A549 (cell line): ENCODE data around the gene OGA. TPM values are rescaled to one million over a fixed set of nuclear protein-coding genes. Genes with fewer than 3 reads are reported as not detected.

Experiments
- ATAC-seq, 2 experiments: fragments of 200-7000 bp in 1 of 2; fragments of >200 bp in 1 of 2; cut with Nextera tagmentation in 1 of 2; cut with Tn5 transposase in 1 of 2; 3 replicates each; pipeline versions ENCODE4 v1.8.0 to v1.9.1; 2018 to 2020; ENCODE audit warnings: mild to moderate bottlenecking in 1 of 2, moderate library complexity in 1 of 2
- CTCF ChIA-PET: fragments of 300-600 bp; sonication (Branson Sonifier 250); formaldehyde crosslinking; extraction: SDS; loops from one replicate; lab custom pipeline; 2021; ENCODE audit warnings: antibody characterized with exemption, inconsistent platforms; lab: Yijun Ruan, JAX
- POLR2A ChIA-PET: fragments of 350-600 bp; formaldehyde crosslinking; extraction: SDS; loops from one replicate; lab custom pipeline; 2021; ENCODE audit warnings: antibody characterized with exemption, inconsistent platforms; lab: Yijun Ruan, JAX
- DNase-seq, 2 experiments: peaks; one replicate each; pipeline versions ENCODE4 v3.0.0 to v3.0.0-alpha.2; 2011 to 2016; ENCODE audit warnings: low read depth in 1 of 2, low spot score in 1 of 2
- FAIRE-seq: peaks from 2 replicates; lab custom pipeline; 2011; peaks lifted over from hg19 to GRCh38; lab: Jason Lieb, UNC
- H3K27ac ChIP-seq, 2 experiments: fragments of >200 bp; sonication (Bioruptor Twin); formaldehyde crosslinking; 3 replicates each; pipeline ENCODE4 v1.5.1; 2016 to 2017
- H3K4me1 ChIP-seq: fragments of >200 bp; sonication (Bioruptor Twin); formaldehyde crosslinking; 3 replicates; pipeline ENCODE4 v1.6.1; 2016
- H3K4me2 ChIP-seq: fragments of >200 bp; sonication (Bioruptor Twin); formaldehyde crosslinking; 3 replicates; pipeline ENCODE4 v1.6.1; 2016
- H3K4me3 ChIP-seq: fragments of >200 bp; sonication (Bioruptor Twin); formaldehyde crosslinking; 3 replicates; pipeline ENCODE4 v1.5.1; 2016
- H3K9me3 ChIP-seq: fragments of >200 bp; sonication (Bioruptor Twin); formaldehyde crosslinking; 3 replicates; pipeline ENCODE4 v1.6.1; 2016
- BHLHE40 ChIP-seq: IDR thresholded peaks from 2 replicates; pipeline ENCODE4 v1.6.1; 2012; ENCODE audit warnings: low read depth, low read length, inconsistent platforms
- CEBPB ChIP-seq, 2 experiments: fragments of >200 bp in 1 of 2; sonication (Bioruptor Twin) in 1 of 2; formaldehyde crosslinking in 1 of 2; IDR thresholded peaks; 2 replicates each; pipeline ENCODE4 v1.6.1; 2012 to 2016
- CHD2 ChIP-seq: fragments of 150-350 bp; IDR thresholded peaks from 2 replicates; pipeline ENCODE4 v1.6.1; 2014; ENCODE audit warnings: low read length; ENCODE audit not compliant: partially characterized antibody
- CHD4 ChIP-seq: fragments of 200-600 bp; sonication (generic); IDR thresholded peaks from 2 replicates; pipeline ENCODE4 v1.6.1; 2016; ENCODE audit warnings: antibody characterized with exemption, mild to moderate bottlenecking, borderline replicate concordance
- EHMT2 ChIP-seq: fragments of 200-600 bp; sonication (generic); IDR thresholded peaks from 2 replicates; pipeline ENCODE4 v1.6.1; 2016; ENCODE audit warnings: antibody characterized with exemption, low read depth, mild to moderate bottlenecking, moderate library complexity
- GATA3 ChIP-seq: IDR thresholded peaks from 2 replicates; pipeline ENCODE4 v1.6.1; 2012; ENCODE audit warnings: borderline replicate concordance
- HEYL ChIP-seq: fragments of 250-450 bp; sonication (Bioruptor Pico); IDR thresholded peaks from 2 replicates; pipeline ENCODE4 v1.8.0; 2021; ENCODE audit warnings: mild to moderate bottlenecking, moderate library complexity
- HOXB13 ChIP-seq: fragments of 250-450 bp; sonication (Bioruptor Pico); IDR thresholded peaks from 2 replicates; pipeline ENCODE4 v1.5.0; 2020; ENCODE audit warnings: low read depth, mild to moderate bottlenecking, moderate library complexity
- HOXB5 ChIP-seq: fragments of 250-450 bp; sonication (Bioruptor Pico); IDR thresholded peaks from 2 replicates; pipeline ENCODE4 v1.5.0; 2020; ENCODE audit warnings: mild to moderate bottlenecking, moderate library complexity
- JUN ChIP-seq, 2 experiments: fragments of >200 bp; sonication (Bioruptor Twin); formaldehyde crosslinking; IDR thresholded peaks; 2 replicates in 1 of 2; 3 replicates in 1 of 2; pipeline ENCODE4 v1.6.1; 2016 to 2017
- KDM1A ChIP-seq: fragments of 200-600 bp; sonication (generic); IDR thresholded peaks from 2 replicates; pipeline ENCODE4 v1.6.1; 2016; ENCODE audit warnings: low read depth, mild to moderate bottlenecking
- KDM5A ChIP-seq: fragments of 200-600 bp; sonication (generic); IDR thresholded peaks from 2 replicates; pipeline ENCODE4 v1.6.1; 2016; ENCODE audit warnings: antibody characterized with exemption, mild to moderate bottlenecking
- MAFK ChIP-seq: fragments of 450-650 bp; IDR thresholded peaks from 2 replicates; pipeline ENCODE4 v1.6.1; 2014; ENCODE audit not compliant: partially characterized antibody
- MAZ ChIP-seq: fragments of 150-350 bp; IDR thresholded peaks from 2 replicates; pipeline ENCODE4 v1.6.1; 2014; ENCODE audit warnings: antibody characterized with exemption, low read depth, low read length, borderline replicate concordance
- MYC ChIP-seq: IDR thresholded peaks from 2 replicates; pipeline ENCODE4 v1.6.1; 2012; ENCODE audit warnings: mild to moderate bottlenecking, inconsistent platforms, low read length, improper control_type of control experiment, borderline replicate concordance
- NFE2L2 ChIP-seq: fragments of 150-350 bp; conservative IDR thresholded peaks from 2 replicates; pipeline ENCODE4 v1.6.1; 2014; ENCODE audit warnings: low read length
- NPAS2 ChIP-seq: fragments of 250-450 bp; sonication (Bioruptor Pico); IDR thresholded peaks from 2 replicates; pipeline ENCODE4 v1.8.0; 2022; ENCODE audit warnings: mild to moderate bottlenecking, moderate library complexity, borderline replicate concordance
- NR3C1 ChIP-seq: fragments of >200 bp; sonication (Bioruptor Twin); formaldehyde crosslinking; IDR thresholded peaks from 3 replicates; pipeline ENCODE4 v1.6.1; 2017
- POLR2A ChIP-seq: IDR thresholded peaks from 2 replicates; pipeline ENCODE4 v1.6.1; 2012; ENCODE audit warnings: mild to moderate bottlenecking, low read length
- RAD21 ChIP-seq, 2 experiments: fragments of >200 bp in 1 of 2; sonication (Bioruptor Twin) in 1 of 2; formaldehyde crosslinking in 1 of 2; IDR thresholded peaks in 1 of 2; conservative IDR thresholded peaks in 1 of 2; 2 replicates in 1 of 2; 3 replicates in 1 of 2; pipeline ENCODE4 v1.6.1; 2012 to 2018; ENCODE audit warnings: inconsistent platforms in 1 of 2
- RCOR1 ChIP-seq: fragments of 150-350 bp; IDR thresholded peaks from 2 replicates; pipeline ENCODE4 v1.6.1; 2014; ENCODE audit warnings: antibody characterized with exemption, low read length, low read depth
- RFX5 ChIP-seq: fragments of 450-650 bp; IDR thresholded peaks from 2 replicates; pipeline ENCODE4 v1.7.1; 2014; ENCODE audit warnings: antibody characterized with exemption, mild to moderate bottlenecking, moderate library complexity
- whole genome bisulfite sequencing: methylation state at CpG from one replicate; pipeline ENCODE4 v1.1.6; 2017; ENCODE audit errors: missing lambda C conversion rate; 5-methylcytosine and 5-hydroxymethylcytosine counted together
- polyA plus RNA-seq, 4 experiments: library from polyadenylated mRNA; depleted of rRNA in 3 of 4; stranded (reverse); fragments of >200 nt; fragmentation: RNase III in 1 of 4; extraction: RNeasy Plus Mini Kit Qiagen cat#74134 plus additional on column Dnase treatment in 1 of 4; gene quantifications; 2 replicates in 3 of 4; 3 replicates in 1 of 4; pipeline ENCODE4 v1.2.3, GENCODE V29; 2011 to 2017
- TF ChIP-seq, protein P1 (sequence below): fragments of 250-450 bp; sonication (Bioruptor Pico); IDR thresholded peaks from 2 replicates; pipeline ENCODE4 v1.5.0; 2020; ENCODE audit warnings: low read depth, mild to moderate bottlenecking, moderate library complexity
- TF ChIP-seq, protein P2 (sequence below): fragments of >200 bp; sonication (Bioruptor Twin); formaldehyde crosslinking; IDR thresholded peaks from 3 replicates; pipeline ENCODE4 v1.5.1; 2016
- TF ChIP-seq, protein P3 (sequence below): IDR thresholded peaks from 2 replicates; pipeline ENCODE4 v1.6.1; 2012
- TF ChIP-seq, protein P4 (sequence below): fragments of >200 bp; sonication (Bioruptor Twin); formaldehyde crosslinking; IDR thresholded peaks from 3 replicates; pipeline ENCODE4 v1.6.1; 2016

The OGA gene
- polyA plus RNA-seq, 2 of the 4 experiments (the other 2 are of a cell fraction) = 40.3 to 79.1 TPM

DNA sequence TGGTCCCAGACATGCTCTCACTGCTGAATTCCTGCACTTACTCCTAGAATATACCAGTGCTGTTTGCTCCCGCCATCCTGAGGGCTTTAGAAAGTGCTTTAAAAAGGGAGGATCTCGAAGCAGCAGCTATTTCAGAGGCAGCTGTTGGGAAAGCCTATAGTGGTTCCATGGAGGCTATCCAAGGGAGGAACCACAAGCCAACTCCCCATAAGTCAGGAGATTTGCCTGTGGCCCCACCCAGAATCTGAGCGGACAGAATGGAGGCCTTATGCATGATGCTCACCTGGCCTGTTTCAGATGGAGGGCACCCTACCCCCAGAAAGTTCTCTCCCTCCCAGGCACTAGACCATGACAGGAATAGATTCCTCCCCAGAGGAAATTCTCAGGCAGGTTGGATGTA is 27.6 kb upstream of the OGA start:
- TF ChIP-seq KDM5A = no peak
- TF ChIP-seq CHD4 = no peak
- TF ChIP-seq, protein P1, sequence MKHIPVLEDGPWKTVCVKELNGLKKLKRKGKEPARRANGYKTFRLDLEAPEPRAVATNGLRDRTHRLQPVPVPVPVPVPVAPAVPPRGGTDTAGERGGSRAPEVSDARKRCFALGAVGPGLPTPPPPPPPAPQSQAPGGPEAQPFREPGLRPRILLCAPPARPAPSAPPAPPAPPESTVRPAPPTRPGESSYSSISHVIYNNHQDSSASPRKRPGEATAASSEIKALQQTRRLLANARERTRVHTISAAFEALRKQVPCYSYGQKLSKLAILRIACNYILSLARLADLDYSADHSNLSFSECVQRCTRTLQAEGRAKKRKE (CRISPR knock-in tag) = no peak
- TF ChIP-seq MAFK = no peak
- whole genome bisulfite sequencing = 98% methylated on average over 3 of the region's 3 CpGs
- ChIA-PET POLR2A (no interaction called here), CTCF (interaction anchor here (0.5 to 15.4 kb wide), 12 partner anchors 11 to 788 kb away, joined by 3 to 379 read pairs (median 4); no protein-coding TSS in a partner anchor)
- Histone ChIP-seq H3K9me3 (no peaks in the 10 kb centered on the region), H3K4me1 (peaks cover 14% of the 10 kb centered on the region; the same call in 2 of the 3 replicates), H3K4me3 (no peak overlapping the region), H3K27ac (no peak overlapping the region), H3K4me2 (no peak overlapping the region)
- no peak for FAIRE-seq
- no peak for ATAC-seq
- DNase-seq = no peak

DNA sequence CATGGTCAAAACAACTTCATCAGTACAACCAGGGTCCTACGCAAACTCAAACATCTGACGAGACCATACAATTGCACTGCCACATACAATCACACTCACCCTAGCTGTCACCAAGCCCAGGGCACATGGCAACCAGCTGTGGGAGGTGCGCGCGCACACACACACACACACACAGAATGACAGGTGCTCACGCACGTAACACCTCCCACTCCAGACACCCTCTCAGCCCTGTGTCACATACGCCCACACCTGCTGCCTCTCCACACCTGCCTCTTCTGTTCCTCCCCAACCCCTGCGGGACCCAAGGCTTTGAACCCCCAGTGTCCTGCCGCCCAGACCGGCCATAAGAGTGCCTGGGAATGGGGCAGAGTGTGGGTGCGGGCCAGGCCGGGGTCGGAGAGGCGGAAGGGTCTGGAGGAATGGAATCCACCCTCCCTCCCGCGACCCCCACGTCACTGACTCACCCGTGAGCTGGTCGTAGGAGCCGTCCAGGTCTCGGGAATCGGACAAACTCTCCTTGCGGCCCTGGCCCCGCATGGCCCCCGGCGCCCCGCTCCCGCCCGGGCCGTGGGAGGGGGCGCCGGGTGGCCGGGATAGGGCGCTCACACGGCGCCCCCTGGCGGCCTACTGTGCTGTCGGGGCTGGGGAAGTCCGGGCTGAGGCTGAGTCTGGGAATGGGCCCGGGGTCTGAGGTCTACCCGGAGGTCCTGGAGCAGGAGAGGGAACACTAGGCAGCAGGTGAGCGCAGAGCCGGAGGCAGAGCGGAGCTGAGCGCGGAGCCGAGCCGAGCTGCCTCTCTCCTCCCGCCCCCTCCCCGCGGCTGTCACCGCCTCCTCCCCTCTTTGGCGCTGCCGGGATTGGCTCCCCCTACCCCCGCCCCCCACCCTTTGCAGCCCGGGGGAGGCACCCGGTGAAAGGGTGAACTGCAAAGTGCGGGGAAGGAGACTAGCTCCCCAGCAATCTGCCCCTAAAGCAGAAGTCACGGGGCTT is 25.1 kb upstream of the OGA start, which contains the start of gene KCNIP2:
Gene KCNIP2, minus strand, starts transcription at position 769 of the 990 bp plus-strand sequence. Its CDS starts 232 bp downstream, at position 537.
- Histone ChIP-seq H3K4me2 (peak within 1 kb of the TSS; percentile 79), H3K27ac (peak within 1 kb of the TSS; percentile 22 to 69; a peak in 4 of 6 replicates), H3K9me3 (no peaks in the 10 kb centered on the region), H3K4me3 (peak within 1 kb of the TSS; percentile 43), H3K4me1 (peaks cover 20% of the 10 kb centered on the region)
- ATAC-seq (peak; percentile 14 to 54; a peak in 4 of 6 replicates), FAIRE-seq (no peak), DNase-seq (peak in 1 of 2 experiments; percentile 52)
- 61% methylated on average over 25 of the region's 60 CpGs for WGBS
- CTCF ChIA-PET = interaction anchor here (0.6 to 15.4 kb wide), 23 partner anchors 9 to 491 kb away, joined by 3 to 379 read pairs (median 3); no protein-coding TSS in a partner anchor
- POLR2A ChIA-PET = interaction anchor here (0.6 kb wide), 1 partner anchor 25 kb away, joined by 9 read pairs; the partner anchor contains the start of gene OGA
- no peak for TF ChIP-seq RFX5
- TF ChIP-seq, protein P2, sequence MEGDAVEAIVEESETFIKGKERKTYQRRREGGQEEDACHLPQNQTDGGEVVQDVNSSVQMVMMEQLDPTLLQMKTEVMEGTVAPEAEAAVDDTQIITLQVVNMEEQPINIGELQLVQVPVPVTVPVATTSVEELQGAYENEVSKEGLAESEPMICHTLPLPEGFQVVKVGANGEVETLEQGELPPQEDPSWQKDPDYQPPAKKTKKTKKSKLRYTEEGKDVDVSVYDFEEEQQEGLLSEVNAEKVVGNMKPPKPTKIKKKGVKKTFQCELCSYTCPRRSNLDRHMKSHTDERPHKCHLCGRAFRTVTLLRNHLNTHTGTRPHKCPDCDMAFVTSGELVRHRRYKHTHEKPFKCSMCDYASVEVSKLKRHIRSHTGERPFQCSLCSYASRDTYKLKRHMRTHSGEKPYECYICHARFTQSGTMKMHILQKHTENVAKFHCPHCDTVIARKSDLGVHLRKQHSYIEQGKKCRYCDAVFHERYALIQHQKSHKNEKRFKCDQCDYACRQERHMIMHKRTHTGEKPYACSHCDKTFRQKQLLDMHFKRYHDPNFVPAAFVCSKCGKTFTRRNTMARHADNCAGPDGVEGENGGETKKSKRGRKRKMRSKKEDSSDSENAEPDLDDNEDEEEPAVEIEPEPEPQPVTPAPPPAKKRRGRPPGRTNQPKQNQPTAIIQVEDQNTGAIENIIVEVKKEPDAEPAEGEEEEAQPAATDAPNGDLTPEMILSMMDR = peak; percentile 67
- 0 out of 2 replicates have a peak, but pooled peaks have one; percentile 39 for TF ChIP-seq MAZ

DNA sequence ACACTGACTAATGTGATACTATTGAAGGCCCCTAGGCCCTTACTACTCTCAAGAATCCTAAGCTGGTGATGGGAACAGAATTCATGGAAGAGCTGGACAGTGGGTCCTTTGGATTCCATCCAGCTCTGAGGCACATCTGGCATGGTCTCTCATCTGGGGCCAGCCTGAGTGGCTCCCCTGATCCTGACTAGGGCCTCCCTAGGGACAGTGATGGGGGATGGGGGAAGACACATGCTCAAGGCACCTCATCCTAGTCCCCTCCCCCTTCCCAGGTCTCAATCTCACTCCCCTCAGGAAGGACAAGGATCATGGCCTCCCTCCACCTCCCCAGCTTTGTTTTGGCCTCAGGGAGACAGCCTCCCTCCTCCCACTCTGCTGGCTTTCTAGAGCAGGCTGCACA is 23.6 kb upstream of the OGA start:
- no peak overlapping the region for H3K4me3 ChIP-seq
- ATAC-seq (no peak), DNase-seq (no peak), FAIRE-seq (no peak)
- no peak overlapping the region for H3K4me2 ChIP-seq
- ChIA-PET POLR2A (no interaction called here), CTCF (interaction anchor here (0.6 to 15.4 kb wide), 33 partner anchors 7 to 280 kb away, joined by 3 to 379 read pairs (median 11); partner anchors contain the start of gene OGA)
- H3K27ac ChIP-seq = no peak overlapping the region
- no peaks in the 10 kb centered on the region for H3K9me3 ChIP-seq
- H3K4me1 ChIP-seq = peaks cover 20% of the 10 kb centered on the region
- TF ChIP-seq HEYL (CRISPR knock-in tag) = no peak
- no peak for TF ChIP-seq POLR2A
- TF ChIP-seq MYC = no peak
- no peak for TF ChIP-seq NPAS2 (CRISPR knock-in tag)
- TF ChIP-seq, protein P3, sequence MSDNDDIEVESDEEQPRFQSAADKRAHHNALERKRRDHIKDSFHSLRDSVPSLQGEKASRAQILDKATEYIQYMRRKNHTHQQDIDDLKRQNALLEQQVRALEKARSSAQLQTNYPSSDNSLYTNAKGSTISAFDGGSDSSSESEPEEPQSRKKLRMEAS = no peak
- TF ChIP-seq NR3C1 = no peak
- no peak for TF ChIP-seq KDM1A
- no peak for TF ChIP-seq GATA3
- TF ChIP-seq HOXB13 (CRISPR knock-in tag) = no peak
- no peak for TF ChIP-seq JUN (IDR thresholded peaks at IDR 0.05)
- TF ChIP-seq CEBPB (IDR thresholded peaks at IDR 0.05) = no peak
- no peak for TF ChIP-seq RCOR1
- TF ChIP-seq HOXB5 = no peak
- TF ChIP-seq MAZ = no peak
- TF ChIP-seq BHLHE40 = no peak
- no peak for TF ChIP-seq CHD2
- TF ChIP-seq, protein P4, sequence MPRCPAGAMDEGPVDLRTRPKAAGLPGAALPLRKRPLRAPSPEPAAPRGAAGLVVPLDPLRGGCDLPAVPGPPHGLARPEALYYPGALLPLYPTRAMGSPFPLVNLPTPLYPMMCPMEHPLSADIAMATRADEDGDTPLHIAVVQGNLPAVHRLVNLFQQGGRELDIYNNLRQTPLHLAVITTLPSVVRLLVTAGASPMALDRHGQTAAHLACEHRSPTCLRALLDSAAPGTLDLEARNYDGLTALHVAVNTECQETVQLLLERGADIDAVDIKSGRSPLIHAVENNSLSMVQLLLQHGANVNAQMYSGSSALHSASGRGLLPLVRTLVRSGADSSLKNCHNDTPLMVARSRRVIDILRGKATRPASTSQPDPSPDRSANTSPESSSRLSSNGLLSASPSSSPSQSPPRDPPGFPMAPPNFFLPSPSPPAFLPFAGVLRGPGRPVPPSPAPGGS = no peak
- no peak for TF ChIP-seq EHMT2
- TF ChIP-seq NFE2L2 = no peak
- TF ChIP-seq RAD21 (conservative IDR thresholded peaks at IDR 0.05 in 1 of 2, IDR thresholded peaks at IDR 0.05 in 1 of 2) = no peak
